KMS-11 (cell line): ENCODE results near the gene CPNE2.

Source experiments
- H2AFZ ChIP-seq: fragments of 200-600 bp; sonication (generic); 2 replicates; pipeline ENCODE4 v1.6.1; 2016; ENCODE audit warnings: antibody characterized with exemption, mixed run types, low read depth
- H3K27ac ChIP-seq: fragments of 200-600 bp; sonication (generic); 2 replicates; pipeline ENCODE4 v1.6.1; 2016; ENCODE audit warnings: mild to moderate bottlenecking, mixed run types
- H3K27me3 ChIP-seq: fragments of 200-600 bp; sonication (generic); 2 replicates; pipeline ENCODE4 v1.6.1; 2017; ENCODE audit warnings: mild to moderate bottlenecking, low read depth, mixed run types, moderate library complexity; ENCODE audit not compliant: insufficient read depth
- H3K36me3 ChIP-seq: fragments of 200-600 bp; sonication (generic); 2 replicates; pipeline ENCODE4 v1.6.1; 2017; ENCODE audit warnings: mild to moderate bottlenecking, mixed run types; ENCODE audit not compliant: insufficient read depth
- H3K4me1 ChIP-seq: fragments of 200-600 bp; sonication (generic); 2 replicates; pipeline ENCODE4 v1.6.1; 2016; ENCODE audit warnings: mild to moderate bottlenecking, low read depth, mixed run types; ENCODE audit not compliant: poor library complexity, severe bottlenecking
- H3K4me2 ChIP-seq: fragments of 200-600 bp; sonication (generic); 2 replicates; pipeline ENCODE4 v1.7.0; 2016; ENCODE audit warnings: mild to moderate bottlenecking, mixed run types
- H3K4me3 ChIP-seq: fragments of 200-600 bp; sonication (generic); IDR thresholded peaks from 2 replicates; pipeline ENCODE4 v1.6.1; 2017; ENCODE audit warnings: low read depth, low read length, mixed read lengths; ENCODE audit not compliant: insufficient read depth
- H3K79me2 ChIP-seq: fragments of 200-600 bp; sonication (generic); 2 replicates; pipeline ENCODE4 v1.6.1; 2016; ENCODE audit warnings: low read depth, mixed run types; ENCODE audit not compliant: insufficient read depth
- H3K9ac ChIP-seq: fragments of 200-600 bp; sonication (generic); 2 replicates; pipeline ENCODE4 v1.6.1; 2016; ENCODE audit warnings: mild to moderate bottlenecking, mixed run types
- H4K20me1 ChIP-seq: fragments of 200-600 bp; sonication (generic); 2 replicates; pipeline ENCODE4 v1.6.1; 2016; ENCODE audit warnings: mild to moderate bottlenecking, mixed run types; ENCODE audit not compliant: insufficient read depth
- TF ChIP-seq, protein P1 (sequence below): fragments of 200-600 bp; sonication (generic); conservative IDR thresholded peaks from 2 replicates; pipeline ENCODE4 v1.6.1; 2017; ENCODE audit warnings: low read depth, mild to moderate bottlenecking, antibody characterized with exemption, low read length, moderate library complexity, mixed read lengths

CPNE2 gene

GRCh38 chr16:57089406-57089805 is 3.0 kb upstream of the CPNE2 start:
- H3K27me3 ChIP-seq, result 0 out of 2 replicates have a peak, but pooled peaks cover 3% of the 10 kb centered on the region
- H3K36me3 ChIP-seq, result no peaks in the 10 kb centered on the region
- H3K9ac ChIP-seq, result no peak overlapping the region
- no peak overlapping the region for H2AFZ ChIP-seq
- H3K4me1 ChIP-seq, result peaks cover 4% of the 10 kb centered on the region
- no peaks in the 10 kb centered on the region for H4K20me1 ChIP-seq
- H3K4me3 ChIP-seq, result no peak overlapping the region
- H3K27ac ChIP-seq, result no peak overlapping the region
- no peaks in the 10 kb centered on the region for H3K79me2 ChIP-seq
- TF ChIP-seq, protein P1, sequence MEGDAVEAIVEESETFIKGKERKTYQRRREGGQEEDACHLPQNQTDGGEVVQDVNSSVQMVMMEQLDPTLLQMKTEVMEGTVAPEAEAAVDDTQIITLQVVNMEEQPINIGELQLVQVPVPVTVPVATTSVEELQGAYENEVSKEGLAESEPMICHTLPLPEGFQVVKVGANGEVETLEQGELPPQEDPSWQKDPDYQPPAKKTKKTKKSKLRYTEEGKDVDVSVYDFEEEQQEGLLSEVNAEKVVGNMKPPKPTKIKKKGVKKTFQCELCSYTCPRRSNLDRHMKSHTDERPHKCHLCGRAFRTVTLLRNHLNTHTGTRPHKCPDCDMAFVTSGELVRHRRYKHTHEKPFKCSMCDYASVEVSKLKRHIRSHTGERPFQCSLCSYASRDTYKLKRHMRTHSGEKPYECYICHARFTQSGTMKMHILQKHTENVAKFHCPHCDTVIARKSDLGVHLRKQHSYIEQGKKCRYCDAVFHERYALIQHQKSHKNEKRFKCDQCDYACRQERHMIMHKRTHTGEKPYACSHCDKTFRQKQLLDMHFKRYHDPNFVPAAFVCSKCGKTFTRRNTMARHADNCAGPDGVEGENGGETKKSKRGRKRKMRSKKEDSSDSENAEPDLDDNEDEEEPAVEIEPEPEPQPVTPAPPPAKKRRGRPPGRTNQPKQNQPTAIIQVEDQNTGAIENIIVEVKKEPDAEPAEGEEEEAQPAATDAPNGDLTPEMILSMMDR, result no peak
- no peak overlapping the region for H3K4me2 ChIP-seq

- peak overlapping the region; percentile 85 for H2AFZ ChIP-seq
- H3K4me1 ChIP-seq, result peaks cover 4% of the 10 kb centered on the region
- H4K20me1 ChIP-seq, result no peaks in the 10 kb centered on the region
- H3K27ac ChIP-seq, result no peak overlapping the region
- peak overlapping the region; percentile 70; the same call in 1 of the 2 replicates for H3K4me2 ChIP-seq
- TF ChIP-seq, protein P1, result no peak
- no peak overlapping the region; the same call in 1 of the 2 replicates for H3K9ac ChIP-seq
- 0 out of 2 replicates have a peak, but pooled peaks cover 3% of the 10 kb centered on the region for H3K27me3 ChIP-seq
- H3K36me3 ChIP-seq, result no peaks in the 10 kb centered on the region
- no peak overlapping the region for H3K4me3 ChIP-seq
- H3K79me2 ChIP-seq, result no peaks in the 10 kb centered on the region
Observed at GRCh38 chr16:57091200-57091974, 996 bp upstream of the CPNE2 start.

- TF ChIP-seq, protein P1, result 0 out of 2 replicates have a peak, but pooled peaks have one; percentile 55
- Histone ChIP-seq H4K20me1 (no peaks in the 10 kb centered on the region), H3K27me3 (0 out of 2 replicates have a peak, but pooled peaks cover 3% of the 10 kb centered on the region), H3K79me2 (no peaks in the 10 kb centered on the region), H3K36me3 (no peaks in the 10 kb centered on the region), H3K9ac (peak overlapping the region; percentile 32; the same call in 1 of the 2 replicates), H3K27ac (no peak overlapping the region), H3K4me1 (peaks cover 4% of the 10 kb centered on the region), H3K4me3 (no peak overlapping the region), H2AFZ (peak overlapping the region; percentile 57), H3K4me2 (peak overlapping the region; percentile 42)
Observed at GRCh38 chr16:57092786-57093411, 516 bp downstream of the CPNE2 start.

GRCh38 chr16:57093666-57094564 is 1.5 kb downstream of the CPNE2 start:
- no peaks in the 10 kb centered on the region for H3K79me2 ChIP-seq
- no peak overlapping the region for H3K9ac ChIP-seq
- H3K4me2 ChIP-seq, result peak overlapping the region; percentile 42
- no peaks in the 10 kb centered on the region for H4K20me1 ChIP-seq
- no peaks in the 10 kb centered on the region for H3K36me3 ChIP-seq
- H3K27me3 ChIP-seq, result 0 out of 2 replicates have a peak, but pooled peaks cover 3% of the 10 kb centered on the region
- H3K27ac ChIP-seq, result no peak overlapping the region
- H3K4me1 ChIP-seq, result peaks cover 4% of the 10 kb centered on the region
- no peak overlapping the region for H2AFZ ChIP-seq
- TF ChIP-seq, protein P1, result no peak
- H3K4me3 ChIP-seq, result no peak overlapping the region
